HEK293 (cell line): ENCODE measurements around the gene NEK3.
A peak's percentile ranks its signal among the peaks of the same experiment; 100 is the strongest.

Experiments used
- FEZF1 ChIP-seq: fragments of 450-650 bp; formaldehyde crosslinking; IDR thresholded peaks from 2 replicates; pipeline ENCODE4 v1.5.1; 2016; ENCODE audit warnings: missing biosample characterization, missing genetic modification characterization
- IKZF3 ChIP-seq: fragments of 450-650 bp; IDR thresholded peaks from 2 replicates; pipeline ENCODE4 v1.5.0; 2018; ENCODE audit warnings: missing biosample characterization, mild to moderate bottlenecking, missing genetic modification characterization, moderate library complexity
- SCRT2 ChIP-seq: fragments of 450-650 bp; formaldehyde crosslinking; IDR thresholded peaks from 2 replicates; pipeline ENCODE4 v1.5.1; 2016; ENCODE audit warnings: missing biosample characterization, missing genetic modification characterization
- SP3 ChIP-seq: fragments of 450-650 bp; formaldehyde crosslinking; IDR thresholded peaks from 2 replicates; pipeline ENCODE4 v1.5.1; 2016; ENCODE audit warnings: missing biosample characterization, missing genetic modification characterization
- SP7 ChIP-seq: fragments of 450-650 bp; formaldehyde crosslinking; IDR thresholded peaks from 2 replicates; pipeline ENCODE4 v1.5.1; 2016; ENCODE audit warnings: missing biosample characterization, missing genetic modification characterization
- ZBTB21 ChIP-seq: fragments of 450-650 bp; formaldehyde crosslinking; IDR thresholded peaks from 2 replicates; pipeline ENCODE4 v1.5.1; 2017; ENCODE audit warnings: missing biosample characterization, missing genetic modification characterization
- ZBTB48 ChIP-seq: fragments of 450-650 bp; formaldehyde crosslinking; IDR thresholded peaks from 2 replicates; pipeline ENCODE4 v1.5.1; 2016; ENCODE audit warnings: missing biosample characterization, missing genetic modification characterization
- ZBTB7A ChIP-seq: fragments of 450-650 bp; formaldehyde crosslinking; IDR thresholded peaks from 2 replicates; pipeline ENCODE4 v1.5.1; 2016; ENCODE audit warnings: low read depth, missing biosample characterization, missing genetic modification characterization
- ZBTB8A ChIP-seq: fragments of 450-650 bp; formaldehyde crosslinking; IDR thresholded peaks from 2 replicates; pipeline ENCODE4 v1.5.1; 2016; ENCODE audit warnings: missing biosample characterization, missing genetic modification characterization
- ZIC2 ChIP-seq: fragments of 450-650 bp; formaldehyde crosslinking; IDR thresholded peaks from 2 replicates; pipeline ENCODE4 v1.5.1; 2016; ENCODE audit warnings: missing biosample characterization, missing genetic modification characterization
- ZNF146 ChIP-seq: fragments of 450-650 bp; formaldehyde crosslinking; IDR thresholded peaks from 2 replicates; pipeline ENCODE4 v1.5.1; 2016; ENCODE audit warnings: missing biosample characterization, missing genetic modification characterization
- ZNF354C ChIP-seq: fragments of 450-650 bp; formaldehyde crosslinking; IDR thresholded peaks from 2 replicates; pipeline ENCODE4 v1.5.1; 2016; ENCODE audit warnings: missing biosample characterization, missing genetic modification characterization, low read depth, borderline replicate concordance
- ZNF362 ChIP-seq: fragments of 450-650 bp; formaldehyde crosslinking; IDR thresholded peaks from 2 replicates; pipeline ENCODE4 v1.5.1; 2016; ENCODE audit warnings: missing biosample characterization, missing genetic modification characterization
- ZNF366 ChIP-seq: fragments of 450-650 bp; formaldehyde crosslinking; conservative IDR thresholded peaks from 2 replicates; pipeline ENCODE4 v1.5.1; 2016; ENCODE audit warnings: missing biosample characterization, missing genetic modification characterization
- ZNF449 ChIP-seq: fragments of 450-650 bp; formaldehyde crosslinking; IDR thresholded peaks from 2 replicates; pipeline ENCODE4 v1.5.1; 2017; ENCODE audit warnings: missing biosample characterization, mild to moderate bottlenecking, missing genetic modification characterization, moderate library complexity
- ZNF529 ChIP-seq: fragments of 450-650 bp; formaldehyde crosslinking; IDR thresholded peaks from 2 replicates; pipeline ENCODE4 v1.5.1; 2017; ENCODE audit warnings: missing genetic modification characterization, missing biosample characterization; ENCODE audit not compliant: insufficient replicate concordance
- ZNF558 ChIP-seq: fragments of 450-650 bp; formaldehyde crosslinking; IDR thresholded peaks from 2 replicates; pipeline ENCODE4 v1.5.1; 2016; ENCODE audit warnings: missing biosample characterization, missing genetic modification characterization
- ZNF639 ChIP-seq: fragments of 450-650 bp; formaldehyde crosslinking; IDR thresholded peaks from 2 replicates; pipeline ENCODE4 v1.5.1; 2016; ENCODE audit warnings: missing biosample characterization, missing genetic modification characterization
- ZNF654 ChIP-seq: fragments of 450-650 bp; formaldehyde crosslinking; IDR thresholded peaks from 2 replicates; pipeline ENCODE4 v1.5.1; 2016; ENCODE audit warnings: low read depth, missing biosample characterization, missing genetic modification characterization
- ZNF660 ChIP-seq: fragments of 450-650 bp; IDR thresholded peaks from 2 replicates; pipeline ENCODE4 v1.5.1; 2018; ENCODE audit warnings: missing biosample characterization, mild to moderate bottlenecking, missing genetic modification characterization
- ZSCAN23 ChIP-seq: fragments of 450-650 bp; formaldehyde crosslinking; IDR thresholded peaks from 2 replicates; pipeline ENCODE4 v1.5.1; 2016; ENCODE audit warnings: missing biosample characterization, missing genetic modification characterization
- ZSCAN30 ChIP-seq: fragments of 450-650 bp; IDR thresholded peaks from 2 replicates; pipeline ENCODE4 v1.5.1; 2018; ENCODE audit warnings: missing biosample characterization, mild to moderate bottlenecking, missing genetic modification characterization, moderate library complexity
- TF ChIP-seq, protein P1 (sequence below): fragments of 450-650 bp; formaldehyde crosslinking; IDR thresholded peaks from 2 replicates; pipeline ENCODE4 v1.5.1; 2016; ENCODE audit warnings: missing biosample characterization, missing genetic modification characterization, borderline replicate concordance
- TF ChIP-seq, protein P2 (sequence below): fragments of 450-650 bp; formaldehyde crosslinking; IDR thresholded peaks from 2 replicates; pipeline ENCODE4 v1.5.1; 2016; ENCODE audit warnings: missing biosample characterization, missing genetic modification characterization

NEK3 gene

GRCh38 chr13:52194184-52194868 is 34.9 kb upstream of the NEK3 start (continued):
- no peak for TF ChIP-seq ZBTB48 (tag by site-specific recombination)
- TF ChIP-seq SCRT2 (tag by site-specific recombination), result peak; percentile 68
- TF ChIP-seq FEZF1, result peak; percentile 24; the same call in 1 of the 2 replicates
- peak; percentile 72; the same call in 1 of the 2 replicates for TF ChIP-seq IKZF3 (tag by site-specific recombination)
- peak; percentile 98 for TF ChIP-seq ZNF660 (tag by site-specific recombination)
- TF ChIP-seq ZBTB21, result peak; percentile 43
- peak; percentile 66; the same call in 1 of the 2 replicates for TF ChIP-seq ZNF146
- peak; percentile 27; the same call in 1 of the 2 replicates for TF ChIP-seq ZNF449 (tag by site-specific recombination)
- TF ChIP-seq, protein P1, sequence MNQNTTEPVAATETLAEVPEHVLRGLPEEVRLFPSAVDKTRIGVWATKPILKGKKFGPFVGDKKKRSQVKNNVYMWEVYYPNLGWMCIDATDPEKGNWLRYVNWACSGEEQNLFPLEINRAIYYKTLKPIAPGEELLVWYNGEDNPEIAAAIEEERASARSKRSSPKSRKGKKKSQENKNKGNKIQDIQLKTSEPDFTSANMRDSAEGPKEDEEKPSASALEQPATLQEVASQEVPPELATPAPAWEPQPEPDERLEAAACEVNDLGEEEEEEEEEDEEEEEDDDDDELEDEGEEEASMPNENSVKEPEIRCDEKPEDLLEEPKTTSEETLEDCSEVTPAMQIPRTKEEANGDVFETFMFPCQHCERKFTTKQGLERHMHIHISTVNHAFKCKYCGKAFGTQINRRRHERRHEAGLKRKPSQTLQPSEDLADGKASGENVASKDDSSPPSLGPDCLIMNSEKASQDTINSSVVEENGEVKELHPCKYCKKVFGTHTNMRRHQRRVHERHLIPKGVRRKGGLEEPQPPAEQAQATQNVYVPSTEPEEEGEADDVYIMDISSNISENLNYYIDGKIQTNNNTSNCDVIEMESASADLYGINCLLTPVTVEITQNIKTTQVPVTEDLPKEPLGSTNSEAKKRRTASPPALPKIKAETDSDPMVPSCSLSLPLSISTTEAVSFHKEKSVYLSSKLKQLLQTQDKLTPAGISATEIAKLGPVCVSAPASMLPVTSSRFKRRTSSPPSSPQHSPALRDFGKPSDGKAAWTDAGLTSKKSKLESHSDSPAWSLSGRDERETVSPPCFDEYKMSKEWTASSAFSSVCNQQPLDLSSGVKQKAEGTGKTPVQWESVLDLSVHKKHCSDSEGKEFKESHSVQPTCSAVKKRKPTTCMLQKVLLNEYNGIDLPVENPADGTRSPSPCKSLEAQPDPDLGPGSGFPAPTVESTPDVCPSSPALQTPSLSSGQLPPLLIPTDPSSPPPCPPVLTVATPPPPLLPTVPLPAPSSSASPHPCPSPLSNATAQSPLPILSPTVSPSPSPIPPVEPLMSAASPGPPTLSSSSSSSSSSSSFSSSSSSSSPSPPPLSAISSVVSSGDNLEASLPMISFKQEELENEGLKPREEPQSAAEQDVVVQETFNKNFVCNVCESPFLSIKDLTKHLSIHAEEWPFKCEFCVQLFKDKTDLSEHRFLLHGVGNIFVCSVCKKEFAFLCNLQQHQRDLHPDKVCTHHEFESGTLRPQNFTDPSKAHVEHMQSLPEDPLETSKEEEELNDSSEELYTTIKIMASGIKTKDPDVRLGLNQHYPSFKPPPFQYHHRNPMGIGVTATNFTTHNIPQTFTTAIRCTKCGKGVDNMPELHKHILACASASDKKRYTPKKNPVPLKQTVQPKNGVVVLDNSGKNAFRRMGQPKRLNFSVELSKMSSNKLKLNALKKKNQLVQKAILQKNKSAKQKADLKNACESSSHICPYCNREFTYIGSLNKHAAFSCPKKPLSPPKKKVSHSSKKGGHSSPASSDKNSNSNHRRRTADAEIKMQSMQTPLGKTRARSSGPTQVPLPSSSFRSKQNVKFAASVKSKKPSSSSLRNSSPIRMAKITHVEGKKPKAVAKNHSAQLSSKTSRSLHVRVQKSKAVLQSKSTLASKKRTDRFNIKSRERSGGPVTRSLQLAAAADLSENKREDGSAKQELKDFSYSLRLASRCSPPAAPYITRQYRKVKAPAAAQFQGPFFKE (tag by site-specific recombination), result no peak
- TF ChIP-seq ZBTB8A (tag by site-specific recombination), result peak; percentile 67
- TF ChIP-seq ZNF639 (tag by site-specific recombination), result peak; percentile 98
- TF ChIP-seq, protein P2, sequence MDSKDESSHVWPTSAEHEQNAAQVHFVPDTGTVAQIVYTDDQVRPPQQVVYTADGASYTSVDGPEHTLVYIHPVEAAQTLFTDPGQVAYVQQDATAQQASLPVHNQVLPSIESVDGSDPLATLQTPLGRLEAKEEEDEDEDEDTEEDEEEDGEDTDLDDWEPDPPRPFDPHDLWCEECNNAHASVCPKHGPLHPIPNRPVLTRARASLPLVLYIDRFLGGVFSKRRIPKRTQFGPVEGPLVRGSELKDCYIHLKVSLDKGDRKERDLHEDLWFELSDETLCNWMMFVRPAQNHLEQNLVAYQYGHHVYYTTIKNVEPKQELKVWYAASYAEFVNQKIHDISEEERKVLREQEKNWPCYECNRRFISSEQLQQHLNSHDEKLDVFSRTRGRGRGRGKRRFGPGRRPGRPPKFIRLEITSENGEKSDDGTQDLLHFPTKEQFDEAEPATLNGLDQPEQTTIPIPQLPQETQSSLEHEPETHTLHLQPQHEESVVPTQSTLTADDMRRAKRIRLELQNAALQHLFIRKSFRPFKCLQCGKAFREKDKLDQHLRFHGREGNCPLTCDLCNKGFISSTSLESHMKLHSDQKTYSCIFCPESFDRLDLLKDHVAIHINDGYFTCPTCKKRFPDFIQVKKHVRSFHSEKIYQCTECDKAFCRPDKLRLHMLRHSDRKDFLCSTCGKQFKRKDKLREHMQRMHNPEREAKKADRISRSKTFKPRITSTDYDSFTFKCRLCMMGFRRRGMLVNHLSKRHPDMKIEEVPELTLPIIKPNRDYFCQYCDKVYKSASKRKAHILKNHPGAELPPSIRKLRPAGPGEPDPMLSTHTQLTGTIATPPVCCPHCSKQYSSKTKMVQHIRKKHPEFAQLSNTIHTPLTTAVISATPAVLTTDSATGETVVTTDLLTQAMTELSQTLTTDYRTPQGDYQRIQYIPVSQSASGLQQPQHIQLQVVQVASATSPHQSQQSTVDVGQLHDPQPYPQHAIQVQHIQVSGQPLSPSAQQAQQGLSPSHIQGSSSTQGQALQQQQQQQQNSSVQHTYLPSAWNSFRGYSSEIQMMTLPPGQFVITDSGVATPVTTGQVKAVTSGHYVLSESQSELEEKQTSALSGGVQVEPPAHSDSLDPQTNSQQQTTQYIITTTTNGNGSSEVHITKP (tag by site-specific recombination), result peak; percentile 80
- peak; percentile 6 for TF ChIP-seq ZNF654 (tag by site-specific recombination)
- no peak for TF ChIP-seq ZIC2 (tag by site-specific recombination)
- TF ChIP-seq ZNF558, result peak; percentile 37; the same call in 1 of the 2 replicates
- TF ChIP-seq ZSCAN30 (tag by site-specific recombination), result peak; percentile 99
- peak; percentile 78 for TF ChIP-seq ZSCAN23
- TF ChIP-seq ZNF366 (tag by site-specific recombination), result 0 out of 2 replicates have a peak, but pooled peaks have one; percentile 19
- peak; percentile 88 for TF ChIP-seq SP7 (tag by site-specific recombination)
- no peak for TF ChIP-seq ZNF529 (tag by site-specific recombination)
- peak; percentile 72 for TF ChIP-seq SP3 (tag by site-specific recombination)
- TF ChIP-seq ZNF354C (tag by site-specific recombination), result 0 out of 2 replicates have a peak, but pooled peaks have one; percentile 29
- no peak for TF ChIP-seq ZBTB7A (tag by site-specific recombination)
- TF ChIP-seq ZNF362 (tag by site-specific recombination), result no peak
